T-helper 22 cell (primary cell): Measurements from ENCODE around the gene ST6GALNAC5.

Experiments used
- DNase-seq: peaks from one replicate; pipeline ENCODE4 v3.0.0-alpha.2; 2020; ENCODE audit warnings: low read depth

Gene ST6GALNAC5

DNA sequence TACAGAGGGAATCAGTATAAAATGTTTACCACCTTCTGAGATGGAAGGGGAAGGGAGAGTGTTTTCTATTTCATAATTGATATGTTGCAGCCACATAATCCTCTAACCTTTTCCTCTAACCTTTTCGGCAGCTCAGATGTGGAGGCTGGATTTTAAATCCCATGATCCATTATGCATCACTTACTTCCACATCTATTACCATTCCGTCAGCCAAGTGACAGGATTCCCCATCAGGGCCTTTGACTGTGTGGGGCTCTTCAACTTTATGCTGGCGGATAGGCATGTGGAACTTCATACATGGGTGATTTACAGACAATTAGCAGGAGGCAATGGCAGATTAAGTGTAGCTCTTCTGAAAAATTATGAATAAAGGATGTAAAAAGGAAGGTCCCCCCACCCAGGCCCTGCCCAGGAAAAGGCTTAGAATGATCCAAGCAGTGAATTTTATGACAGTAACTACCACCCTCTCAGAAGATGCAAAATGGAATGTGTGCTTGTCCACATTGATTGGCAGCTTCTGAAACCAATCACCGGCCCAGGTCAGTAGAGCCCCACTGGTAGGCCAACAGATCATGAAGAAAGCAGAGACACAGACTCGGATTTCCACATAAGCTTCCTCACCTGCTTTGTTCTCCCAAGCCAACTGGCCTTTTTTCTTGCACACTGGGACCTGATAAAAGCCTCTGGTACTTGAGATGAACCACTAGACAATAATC lies 147.0 kb downstream of the ST6GALNAC5 start:
- DNase-seq = no peak

DNA sequence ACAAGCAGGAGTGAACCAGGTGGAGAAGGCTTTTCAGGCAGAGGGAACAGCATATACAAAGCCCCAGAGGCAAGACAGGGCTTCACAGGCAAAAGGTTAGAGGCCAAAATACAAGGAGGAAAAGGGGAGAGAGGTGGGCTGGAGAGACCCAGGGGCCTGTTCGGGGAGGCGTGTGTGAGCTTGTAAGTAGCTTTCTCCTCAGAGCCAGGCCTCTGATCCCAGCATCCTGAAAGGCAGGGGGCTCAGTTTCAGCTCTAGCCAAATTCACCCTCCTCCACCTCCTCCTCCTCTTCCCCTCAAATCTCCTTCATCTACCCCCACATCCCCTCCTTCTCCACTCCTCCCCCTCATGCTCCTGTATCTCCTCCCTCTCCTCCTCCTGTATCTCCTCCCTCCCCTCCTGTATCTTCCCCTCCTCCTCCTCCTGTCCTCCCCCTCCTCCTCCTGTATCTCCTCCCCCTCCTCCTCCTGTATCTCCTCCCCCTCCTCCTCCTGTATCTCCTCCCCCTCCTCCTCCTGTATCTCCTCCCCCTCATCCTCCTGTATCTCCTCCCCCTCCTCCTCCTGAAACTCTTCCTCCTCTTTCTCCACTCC lies 148.6 kb downstream of the ST6GALNAC5 start:
- no peak for DNase-seq

DNA sequence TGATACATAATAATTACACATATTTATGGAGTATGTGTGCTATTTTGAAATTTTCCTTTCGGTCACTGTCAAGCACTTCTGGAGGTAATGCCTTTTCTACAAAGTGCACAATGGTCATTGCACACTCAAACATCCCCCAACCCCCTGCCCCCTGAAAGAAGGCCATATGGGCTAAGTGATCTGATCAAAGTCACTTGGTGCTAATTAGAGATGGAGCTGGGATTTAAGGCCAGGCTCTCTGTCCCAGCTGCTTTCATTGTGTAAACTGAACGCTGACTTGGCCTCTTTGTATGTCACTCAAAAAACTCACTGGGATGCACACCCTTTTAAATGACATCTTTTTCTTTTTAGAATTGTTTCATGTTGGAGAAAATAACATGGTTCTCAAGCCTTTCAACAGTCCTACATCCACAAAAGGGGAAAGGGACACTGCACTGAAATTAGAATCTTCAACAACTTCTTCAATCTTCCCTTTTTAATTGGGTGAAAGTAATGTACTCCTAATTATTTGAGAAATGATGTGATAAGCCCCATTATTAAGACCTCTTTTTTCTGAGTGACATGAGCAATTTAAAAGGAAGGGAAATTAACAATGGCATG lies 149.2 kb downstream of the ST6GALNAC5 start:
- DNase-seq = no peak

DNA sequence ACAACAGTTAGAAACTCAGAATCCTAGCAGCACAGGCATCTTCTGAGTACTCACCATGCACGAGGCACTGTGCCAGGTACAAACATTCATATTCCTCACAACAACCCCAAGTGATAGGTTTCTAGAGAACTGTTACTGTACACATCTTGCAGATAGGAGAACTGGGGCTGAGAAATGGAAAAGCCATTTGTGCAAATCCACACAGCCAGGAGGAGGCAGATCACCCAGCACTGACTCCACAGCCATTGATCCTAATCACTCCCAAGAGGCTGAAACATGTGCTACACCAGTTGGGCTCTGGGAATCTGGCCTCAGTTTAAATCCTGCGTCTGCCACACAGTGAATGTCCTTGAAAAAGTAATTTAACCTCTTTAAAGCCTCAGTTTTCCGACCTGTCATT lies 151.0 kb downstream of the ST6GALNAC5 start:
- DNase-seq = no peak

DNA sequence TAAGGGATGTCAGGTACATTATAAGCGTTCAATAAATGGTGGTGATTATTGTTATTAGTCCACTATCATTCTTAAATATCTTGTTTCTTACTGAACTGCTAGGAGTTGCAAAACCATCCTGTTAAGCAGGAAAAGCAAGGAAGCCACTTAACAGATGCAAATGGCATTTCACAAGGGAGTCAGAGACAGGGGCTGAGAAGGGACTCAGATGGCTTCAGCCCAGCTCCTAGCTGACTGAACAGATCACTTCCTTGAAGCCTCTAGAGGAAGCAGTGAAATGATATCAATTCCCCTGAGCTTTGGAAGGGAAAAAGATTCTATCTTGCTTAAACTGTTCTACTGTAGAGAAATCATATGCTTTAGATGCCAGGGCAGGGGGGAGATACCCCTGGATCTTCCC lies 151.5 kb downstream of the ST6GALNAC5 start:
- no peak for DNase-seq

DNA sequence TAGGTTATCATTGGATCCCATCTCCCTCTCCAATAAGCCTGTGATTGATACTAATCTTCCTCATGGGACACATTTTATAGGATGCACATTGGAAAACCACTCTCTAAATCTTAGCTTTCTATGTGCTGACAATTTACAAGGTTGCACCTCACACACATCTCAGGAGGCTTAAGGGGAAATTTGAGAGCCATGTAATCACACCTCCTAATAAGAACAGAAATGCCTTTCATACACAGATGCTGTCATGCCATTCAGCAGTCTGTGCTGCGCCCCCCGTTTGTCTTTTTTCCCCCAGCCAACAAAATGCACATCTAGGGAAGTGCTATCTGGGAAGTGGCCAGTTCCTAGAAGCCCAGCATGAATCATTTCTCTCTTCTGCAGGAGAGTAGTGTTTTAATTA lies 154.5 kb downstream of the ST6GALNAC5 start:
- no peak for DNase-seq

DNA sequence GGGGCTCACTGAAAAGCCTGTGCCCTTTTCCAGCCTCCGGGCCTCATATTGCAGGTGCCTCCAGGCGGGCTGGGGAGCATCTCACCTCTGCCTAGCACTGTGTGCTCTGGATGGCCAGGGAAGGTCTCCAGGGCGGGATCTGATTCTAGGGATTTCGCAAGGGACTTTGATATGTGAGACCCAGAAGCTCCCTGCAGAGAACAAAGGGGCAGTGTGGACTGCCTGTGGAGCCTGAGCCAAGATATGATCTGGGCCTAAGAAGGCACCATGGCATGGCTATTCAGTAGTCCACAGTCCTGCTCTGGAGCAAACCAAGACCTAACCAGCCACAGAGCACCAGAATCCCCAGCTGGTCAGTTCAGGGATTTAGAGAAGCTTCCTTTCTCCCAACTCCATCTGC lies 157.2 kb downstream of the ST6GALNAC5 start:
- no peak for DNase-seq

DNA sequence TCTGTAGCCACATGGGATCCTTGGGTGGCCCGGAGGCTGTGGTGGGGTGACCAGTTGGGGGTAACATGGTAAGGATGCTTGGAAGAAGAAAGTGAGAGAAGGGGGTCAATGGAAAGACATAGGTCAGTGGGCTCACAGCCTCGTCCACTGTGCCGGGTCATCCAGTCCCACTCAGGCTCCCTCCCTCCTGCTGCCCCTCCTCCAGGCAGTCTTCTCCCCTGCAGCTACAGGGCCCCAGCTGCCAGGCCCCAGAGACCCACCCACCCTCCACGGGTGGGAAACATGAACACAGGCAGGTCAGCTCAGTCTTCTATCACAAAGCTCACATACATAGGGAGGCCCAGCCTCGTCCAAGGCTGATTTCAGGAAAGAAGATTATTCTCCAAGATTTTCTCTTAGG lies 158.3 kb downstream of the ST6GALNAC5 start:
- no peak for DNase-seq

DNA sequence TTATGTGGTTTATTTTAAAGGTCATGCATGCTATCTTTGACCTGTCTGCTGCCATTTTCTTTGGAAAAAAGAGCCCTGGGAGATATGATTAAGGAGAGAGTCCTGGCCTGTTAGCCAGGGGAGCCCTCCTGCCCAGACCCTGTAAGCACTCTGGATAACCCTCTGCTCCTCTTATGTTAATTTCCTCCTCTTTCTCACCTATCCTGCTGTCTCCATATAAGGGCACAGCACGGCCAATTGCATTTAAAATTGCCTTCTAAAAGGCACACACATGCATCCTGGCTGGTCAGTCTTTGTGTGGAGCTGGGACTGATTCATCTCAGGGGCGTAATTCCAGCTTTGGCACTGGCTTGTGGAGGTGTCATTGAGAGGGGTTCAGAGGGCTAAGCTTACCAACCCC lies 158.9 kb downstream of the ST6GALNAC5 start:
- DNase-seq = no peak

DNA sequence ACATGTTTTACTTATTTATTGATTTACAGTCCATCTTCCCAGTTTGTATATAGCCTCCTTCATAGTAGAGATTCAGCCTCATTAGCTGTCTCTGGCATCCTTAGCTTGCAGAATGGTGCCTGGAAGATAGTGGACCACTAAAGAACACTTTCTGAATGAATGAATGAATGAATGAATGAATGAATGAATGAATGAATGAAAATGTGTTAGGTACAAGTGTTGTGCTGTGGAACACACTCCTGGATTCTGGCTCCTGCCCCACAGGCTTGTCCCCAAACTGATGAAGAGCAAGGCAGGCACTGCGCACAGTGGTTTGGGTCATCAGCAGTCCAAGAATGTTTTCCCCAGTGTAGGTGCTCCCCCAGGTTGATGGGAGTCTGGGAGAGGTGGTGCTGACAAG lies 159.4 kb downstream of the ST6GALNAC5 start:
- DNase-seq = no peak

DNA sequence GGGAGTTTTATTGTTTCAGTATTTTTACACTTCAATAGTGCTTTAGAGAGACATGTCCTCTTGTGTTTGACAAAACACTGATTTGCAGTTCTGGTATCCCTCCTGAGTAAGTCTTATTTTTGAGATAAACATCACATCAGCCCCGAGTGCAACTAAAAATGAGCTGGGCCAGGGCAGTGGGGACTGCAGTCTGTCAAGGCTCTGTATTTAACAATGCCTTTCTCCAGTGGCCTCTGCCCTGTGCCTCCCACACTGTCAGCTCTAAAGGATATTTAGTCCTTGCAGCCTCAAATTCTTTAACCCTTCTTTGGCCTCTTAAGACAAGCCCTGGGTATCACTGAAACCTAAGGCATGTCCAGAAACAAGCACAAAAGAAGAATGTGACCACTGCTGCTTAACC lies 160.6 kb downstream of the ST6GALNAC5 start:
- DNase-seq = no peak

DNA sequence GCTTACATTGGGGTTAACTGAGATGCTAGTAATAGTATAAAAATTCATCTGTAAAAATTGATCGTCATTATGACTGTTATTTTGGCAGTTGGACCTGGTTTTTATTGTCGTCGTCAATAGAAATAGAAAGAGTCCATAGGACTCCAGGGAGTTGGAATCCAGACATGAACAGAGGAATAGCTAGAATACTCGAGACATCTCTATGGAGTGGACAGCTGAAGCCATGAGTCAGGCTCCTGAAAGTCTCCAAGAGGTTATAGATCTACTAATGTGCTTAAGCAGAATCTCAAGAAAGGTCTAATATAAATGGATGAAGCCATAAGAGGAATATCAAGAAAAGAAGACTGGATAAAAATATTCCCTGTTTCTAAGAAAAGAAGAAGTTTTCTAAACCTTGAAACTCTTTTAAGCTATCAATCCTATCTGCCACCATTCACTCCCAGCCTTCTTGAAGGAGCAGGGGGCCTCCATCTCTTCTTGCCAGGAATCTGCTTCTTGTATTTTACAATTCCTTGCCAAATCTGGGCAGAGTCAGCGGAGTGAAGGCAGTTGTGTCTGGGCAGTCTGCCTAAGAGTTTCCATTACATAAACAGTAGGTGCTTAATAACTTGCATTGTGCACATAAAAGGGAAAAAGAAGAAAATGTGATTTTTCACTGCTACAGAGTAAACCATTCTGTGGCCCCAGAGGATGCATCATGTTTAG lies 163.3 kb downstream of the ST6GALNAC5 start:
- no peak for DNase-seq

DNA sequence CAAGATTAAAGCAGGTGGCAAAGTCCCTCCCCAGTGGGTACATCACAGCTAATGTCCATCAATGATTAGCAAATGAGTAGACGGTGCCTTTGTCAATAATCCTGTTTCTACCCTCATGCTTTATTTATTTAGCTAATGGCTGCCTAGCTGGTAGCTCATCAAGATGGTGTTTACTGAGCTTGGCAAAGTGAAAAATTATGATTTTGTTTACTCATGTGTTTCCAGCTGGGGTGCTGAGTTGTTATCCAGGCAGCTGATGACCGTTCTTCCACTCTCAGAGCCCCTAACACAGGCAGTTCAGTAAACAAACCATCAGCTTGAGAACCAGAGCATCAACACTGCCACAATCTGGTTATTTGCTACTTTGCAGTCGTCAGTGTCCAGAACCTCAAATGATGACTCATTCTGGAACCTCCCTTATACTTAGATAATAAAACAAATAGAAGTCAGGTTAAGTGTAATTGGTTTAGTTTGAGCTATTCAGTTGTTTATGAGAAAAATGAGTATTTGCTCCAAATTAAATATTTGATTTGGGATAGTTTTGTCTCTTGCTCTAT lies 163.9 kb downstream of the ST6GALNAC5 start:
- DNase-seq = no peak

DNA sequence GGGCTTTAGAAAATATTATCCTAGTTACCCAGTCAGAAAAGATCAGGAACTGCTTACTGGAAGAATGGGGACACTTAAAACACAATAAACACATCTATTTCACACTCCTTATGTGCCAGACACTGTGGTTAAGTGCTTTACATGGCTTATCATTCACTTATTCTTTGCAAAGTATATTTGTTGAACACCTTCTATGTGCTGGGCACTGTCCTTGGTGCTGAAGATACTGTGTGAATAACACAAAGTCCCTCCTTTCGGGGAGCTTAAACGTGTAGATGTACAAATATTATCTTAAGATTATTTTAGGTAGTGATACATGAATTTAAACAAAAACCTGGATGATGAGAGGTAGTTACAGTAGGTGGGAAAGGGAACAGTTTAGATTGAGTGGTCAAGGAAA lies 169.3 kb downstream of the ST6GALNAC5 start:
- no peak for DNase-seq

DNA sequence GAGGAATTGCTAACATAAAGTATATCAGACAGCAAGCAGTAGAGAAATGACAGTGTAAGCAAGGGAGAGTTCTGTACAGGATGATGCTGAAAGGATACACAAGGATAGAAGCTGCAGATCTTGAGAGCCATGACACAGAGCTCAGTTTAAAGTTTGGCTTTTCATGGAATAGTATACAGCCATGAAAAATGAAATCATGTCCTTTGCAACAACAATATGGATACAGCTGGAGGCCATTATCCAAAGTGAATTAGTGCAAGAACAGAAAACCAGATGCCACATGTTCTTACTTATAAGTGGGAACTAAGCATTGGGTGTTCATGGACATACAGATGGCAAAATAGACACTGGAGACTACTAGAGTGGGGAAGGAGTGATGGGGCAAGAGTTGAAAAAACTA lies 169.8 kb downstream of the ST6GALNAC5 start:
- no peak for DNase-seq

DNA sequence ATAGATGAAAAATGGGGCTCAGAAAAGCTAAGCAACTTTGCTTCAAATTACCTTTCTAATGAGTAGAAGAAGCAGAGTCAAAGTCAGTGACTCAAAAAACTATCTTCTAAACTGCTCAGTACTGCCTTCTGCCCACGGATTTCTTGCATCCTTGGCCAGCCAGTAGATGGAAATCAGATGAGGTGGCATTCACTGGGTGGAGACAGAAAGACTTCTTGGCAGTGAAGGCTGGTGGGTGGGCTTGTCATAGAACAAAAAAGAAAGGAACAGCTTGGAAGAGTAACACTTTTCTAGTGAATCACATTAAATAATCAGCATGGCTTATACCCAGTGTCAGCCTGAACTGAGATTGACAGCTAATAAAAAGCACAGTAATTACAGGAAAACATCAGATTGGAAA lies 170.7 kb downstream of the ST6GALNAC5 start:
- no peak for DNase-seq

DNA sequence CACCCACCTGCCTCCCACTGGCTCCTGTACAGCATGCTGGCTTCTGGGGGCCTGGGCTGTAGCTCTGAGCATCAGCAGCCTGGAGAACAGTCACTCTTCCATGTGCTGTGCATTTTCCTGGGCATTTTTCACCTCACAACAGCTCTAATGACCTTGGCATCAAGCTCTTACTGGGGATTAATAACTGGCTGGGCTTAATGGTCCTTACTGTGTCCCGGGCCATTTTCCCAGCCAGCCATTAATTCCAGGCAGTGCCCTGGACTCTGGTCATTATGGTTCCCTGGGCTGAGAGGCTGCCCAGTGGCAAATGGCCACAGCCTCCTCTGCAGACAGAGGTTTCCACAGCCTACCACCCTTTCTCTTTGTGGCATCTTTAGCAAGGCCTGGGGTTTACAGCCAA lies 171.8 kb downstream of the ST6GALNAC5 start:
- no peak for DNase-seq

DNA sequence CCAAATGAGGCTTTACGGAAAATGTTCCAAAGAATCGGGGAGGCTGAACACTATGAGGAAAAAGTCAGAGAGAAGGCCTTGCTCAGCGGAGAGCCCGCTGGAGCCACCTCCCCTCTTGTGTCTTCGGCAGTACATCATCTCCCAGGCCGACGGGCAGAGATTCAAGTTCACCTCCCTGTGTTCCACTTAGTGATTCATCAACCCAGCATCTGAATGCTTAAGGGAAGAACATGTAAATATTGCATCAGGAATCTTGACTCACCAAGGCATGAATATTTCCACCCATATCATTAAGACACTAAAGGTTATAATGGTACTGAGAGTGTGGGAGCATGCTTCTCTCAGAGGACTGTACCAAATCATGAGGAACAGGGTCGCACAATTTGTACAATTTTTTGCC lies 172.5 kb downstream of the ST6GALNAC5 start:
- DNase-seq = no peak

DNA sequence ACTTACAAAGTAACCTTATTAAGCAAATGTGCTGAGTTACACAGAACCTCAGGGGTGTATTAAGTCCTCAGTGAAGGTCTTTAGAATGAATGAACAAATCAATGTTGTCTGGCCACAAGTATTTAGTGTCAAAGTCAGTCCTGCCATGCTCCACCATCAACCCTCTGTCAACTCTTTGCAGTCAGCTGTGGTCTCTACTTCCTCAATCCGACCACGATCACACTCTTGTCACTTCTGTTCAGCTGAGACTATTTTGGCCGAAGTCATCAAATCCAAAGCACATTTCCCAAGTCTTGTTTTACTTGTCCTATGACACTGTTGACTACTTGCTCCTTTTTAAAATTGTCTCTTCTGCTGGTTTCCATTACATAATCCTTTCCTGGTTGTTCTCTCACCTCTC lies 173.5 kb downstream of the ST6GALNAC5 start:
- DNase-seq = no peak

DNA sequence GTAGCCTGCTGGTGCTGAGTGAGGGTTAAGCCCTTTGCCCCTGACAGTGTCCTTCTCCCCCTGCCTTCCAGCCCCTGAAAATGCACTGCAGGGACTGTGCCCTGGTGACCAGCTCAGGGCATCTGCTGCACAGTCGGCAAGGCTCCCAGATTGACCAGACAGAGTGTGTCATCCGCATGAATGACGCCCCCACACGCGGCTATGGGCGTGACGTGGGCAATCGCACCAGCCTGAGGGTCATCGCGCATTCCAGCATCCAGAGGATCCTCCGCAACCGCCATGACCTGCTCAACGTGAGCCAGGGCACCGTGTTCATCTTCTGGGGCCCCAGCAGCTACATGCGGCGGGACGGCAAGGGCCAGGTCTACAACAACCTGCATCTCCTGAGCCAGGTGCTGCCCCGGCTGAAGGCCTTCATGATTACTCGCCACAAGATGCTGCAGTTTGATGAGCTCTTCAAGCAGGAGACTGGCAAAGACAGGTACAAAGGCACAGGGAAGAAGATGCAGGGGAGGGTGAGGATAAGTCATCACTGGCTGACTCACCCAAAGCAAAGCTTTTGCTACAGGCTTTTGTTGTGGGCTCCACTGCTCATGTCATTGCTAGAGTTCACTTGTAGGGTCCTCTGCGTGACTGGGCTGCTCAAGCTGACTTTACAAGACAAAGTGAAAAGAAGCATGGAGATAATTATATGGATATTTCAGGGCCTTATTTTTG lies 177.0 kb downstream of the ST6GALNAC5 start:
- no peak for DNase-seq

DNA sequence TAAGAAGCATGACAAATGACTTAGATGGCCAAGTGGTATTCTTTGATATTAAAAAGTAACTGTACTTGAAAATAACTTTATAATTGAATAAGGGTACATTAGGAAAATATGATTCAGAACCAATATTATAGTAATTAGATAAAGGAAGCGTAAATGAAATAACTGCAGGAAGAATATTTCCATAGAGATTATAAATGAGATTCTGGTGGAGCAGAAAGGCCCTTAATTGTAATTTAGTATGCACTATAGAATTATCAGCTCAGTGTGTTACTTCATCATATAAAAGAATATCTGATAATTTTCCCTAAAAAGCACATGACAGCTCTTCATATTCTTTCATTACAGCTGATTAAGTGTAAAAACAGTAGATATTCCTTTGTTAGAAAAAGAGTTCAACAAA lies 180.3 kb downstream of the ST6GALNAC5 start:
- no peak for DNase-seq

DNA sequence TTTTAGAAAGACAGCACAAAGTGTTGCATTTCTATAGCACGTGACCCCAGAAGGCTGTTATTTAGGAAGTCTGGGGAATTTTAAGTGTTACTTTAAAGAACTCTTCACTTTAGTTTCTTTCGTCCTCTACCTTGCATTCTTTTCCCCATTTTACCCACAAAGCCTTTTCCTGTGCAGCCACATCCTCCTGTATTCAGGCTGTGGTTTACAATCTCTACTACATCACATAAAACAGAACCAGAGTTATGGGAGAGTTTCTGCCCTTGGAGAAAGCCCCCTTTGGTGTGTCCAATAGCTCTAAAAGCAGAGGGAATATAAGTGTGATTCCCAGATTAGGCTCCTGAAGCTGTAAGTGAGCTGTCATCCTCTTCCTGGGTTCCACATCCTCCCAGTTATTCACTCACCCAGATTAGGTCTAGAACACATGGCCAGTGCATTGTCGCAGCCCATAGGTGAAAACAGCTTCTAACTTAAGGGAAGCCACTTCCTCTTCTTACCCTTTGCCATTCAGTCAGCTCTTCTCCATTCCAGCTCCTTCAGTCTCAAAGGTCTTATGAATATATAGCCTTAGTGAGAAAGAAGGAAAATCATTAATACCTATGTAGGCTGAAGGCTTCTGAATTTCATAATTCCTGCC lies 180.8 kb downstream of the ST6GALNAC5 start:
- DNase-seq = no peak
